Measurements from ENCODE around the gene CD320. TPM values are rescaled to one million over a fixed set of nuclear protein-coding genes. Genes with fewer than 3 reads are reported as not detected.
"Not testable (repeated sequence)": the region's sequence is repeated elsewhere in the genome, so short reads cannot be mapped to it uniquely, and the experiment has no call there.

CD320 gene
- total RNA-seq = 10 to 100 TPM; 37.7 to 40.4 TPM

DNA sequence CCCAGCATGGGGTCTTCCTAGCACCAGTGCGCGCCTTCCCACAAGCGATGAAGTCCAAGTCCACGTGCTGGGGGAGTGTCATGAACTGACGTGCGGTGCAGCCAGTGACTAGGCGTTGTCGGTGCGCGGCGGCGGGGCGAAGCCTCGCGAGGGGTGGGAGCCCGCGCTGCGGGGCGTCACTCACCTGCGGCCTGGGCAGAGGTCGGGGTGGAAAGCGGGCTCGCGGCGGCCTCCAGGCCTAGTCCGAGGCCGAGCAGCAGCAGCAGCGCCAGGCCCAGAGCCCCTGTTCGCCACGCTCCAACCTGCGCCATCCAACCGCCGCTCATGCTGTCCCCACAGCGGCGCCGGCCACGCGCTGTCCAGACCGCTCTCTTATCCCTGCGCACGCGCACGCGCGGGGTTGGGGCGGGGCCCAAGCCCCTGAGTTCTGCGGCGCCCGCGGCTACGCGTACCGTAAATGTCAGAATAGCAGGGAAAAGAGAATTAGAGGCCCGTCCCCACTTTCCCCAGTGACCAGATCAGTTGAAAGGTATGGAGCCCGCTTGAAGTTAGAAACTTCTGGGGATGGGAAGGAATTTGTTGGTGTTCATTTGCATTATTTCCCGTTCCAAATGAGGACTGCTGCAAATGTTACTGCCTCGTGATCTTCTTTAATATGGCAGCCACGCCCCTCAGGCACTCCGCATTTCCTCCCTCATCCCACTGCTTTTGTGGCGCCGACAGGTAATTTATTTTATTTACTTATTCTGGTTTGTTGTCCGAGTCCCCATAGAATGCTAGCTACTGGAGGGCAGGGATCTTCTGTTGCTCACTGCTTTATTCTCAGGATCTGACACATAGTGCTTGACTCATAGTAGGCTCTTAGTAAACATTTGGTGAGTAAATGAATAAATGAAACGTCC, at the start of gene CD320:
TSS of gene CD320 (minus strand) at position 394 of the 902 bp plus-strand sequence. CDS start at position 326, 68 bp downstream.
- peaks cover 39% of the 10 kb centered on the region for H3K4me1 Mint-ChIP-seq

DNA sequence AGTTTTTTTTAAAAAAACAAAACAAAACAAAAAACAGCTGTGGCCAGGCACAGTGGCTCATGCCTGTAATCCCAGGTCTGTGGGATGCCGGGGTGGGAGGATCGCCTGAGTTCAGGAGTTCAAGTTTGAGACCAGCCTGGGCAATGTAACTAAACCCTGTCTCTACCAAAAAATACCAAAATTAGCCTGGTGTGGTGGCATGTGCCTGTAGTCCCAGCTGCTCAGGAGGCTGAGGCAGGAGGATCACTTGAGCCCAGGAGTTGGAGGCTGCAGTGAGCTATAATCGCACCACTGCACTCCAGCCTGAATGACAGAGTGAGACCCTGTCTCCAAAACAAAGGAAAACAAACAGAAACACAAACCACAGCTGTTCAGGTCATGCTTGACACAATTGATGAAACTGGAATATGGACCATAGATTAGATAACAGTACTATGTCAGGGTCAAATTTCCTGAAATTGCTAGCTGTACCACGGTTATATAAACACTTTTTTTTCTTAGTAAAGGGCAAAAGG, 48.9 kb upstream of the CD320 start:
- Mint-ChIP-seq H3K4me3 (no peak overlapping the region), H3K27me3 (peaks cover 9% of the 10 kb centered on the region)
- CTCF ChIA-PET = interaction anchor here (0.7 kb wide), 1 partner anchor 33 kb away, joined by 3 read pairs; the partner anchor contains the start of gene RAB11B

More for the DNA sequence above, at the start of gene CD320:
- ChIA-PET CTCF (interaction anchor here (1.6 kb wide), 1 partner anchor 105 kb away, joined by 3 read pairs; the partner anchor contains the start of gene MARCHF2), POLR2A (interaction anchor here (0.9 to 3.2 kb wide), 3 partner anchors 11 to 39 kb away, joined by 3 to 25 read pairs (median 4); partner anchors contain the start of genes NDUFA7 and RPS28)
- Mint-ChIP-seq H3K36me3 (ENCODE audit: low read depth) (peaks cover 27% of the 10 kb centered on the region), H3K9me3 (no peaks in the 10 kb centered on the region), H3K27me3 (no peaks in the 10 kb centered on the region), H3K27ac (peak within 1 kb of the TSS; percentile 76), H3K4me3 (peak within 1 kb of the TSS; percentile 90)
- DNase-seq = peak; percentile 88

DNA sequence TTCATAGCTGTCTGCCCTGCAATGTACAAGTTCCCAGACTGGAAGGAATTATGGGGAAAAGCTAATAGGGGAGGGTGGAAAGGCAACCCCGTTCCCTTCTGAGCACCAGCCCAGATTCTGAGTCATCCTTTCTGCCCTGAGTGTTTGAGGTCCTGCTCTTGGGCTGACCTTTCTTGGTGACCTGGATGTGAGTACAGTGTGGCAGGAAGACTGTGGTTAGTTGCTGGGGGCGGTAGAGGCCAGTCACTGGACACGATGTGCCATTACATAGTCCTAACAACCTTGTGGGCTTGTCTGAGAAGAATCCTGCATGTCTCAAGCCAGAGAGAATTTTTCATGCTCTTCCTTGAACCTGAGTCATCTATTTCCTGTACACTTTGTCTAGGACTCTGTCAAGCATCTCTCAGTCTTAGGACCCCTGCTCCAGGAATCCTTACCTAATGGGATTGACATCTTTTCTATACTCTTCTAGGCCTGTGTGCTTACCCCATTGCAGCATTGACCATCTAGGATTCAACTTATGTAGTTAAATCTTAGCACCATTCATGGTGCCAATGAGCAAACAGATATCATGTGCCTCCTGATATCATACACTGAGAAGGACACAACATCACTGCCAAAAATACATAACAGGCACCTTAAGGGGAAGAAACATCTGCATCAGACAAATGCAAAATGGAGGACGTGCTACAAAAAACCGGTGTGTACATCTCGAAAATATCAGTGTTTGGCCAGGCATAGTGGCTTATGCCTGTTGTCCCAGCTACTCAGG, 47.7 kb upstream of the CD320 start:
- H3K27ac Mint-ChIP-seq = no peak overlapping the region
- DNase-seq = no peak
- peaks cover 14% of the 10 kb centered on the region for H3K27me3 Mint-ChIP-seq
- no peaks in the 10 kb centered on the region for H3K9me3 Mint-ChIP-seq
- no peak overlapping the region for H3K4me3 Mint-ChIP-seq
- peaks cover 13% of the 10 kb centered on the region for H3K4me1 Mint-ChIP-seq
- POLR2A ChIA-PET = interaction anchor here (1.0 kb wide), 1 partner anchor 158 kb away, joined by 3 read pairs; the partner anchor contains the start of gene ZNF414
- CTCF ChIA-PET = interaction anchor here (0.7 to 4.2 kb wide), 9 partner anchors 12 to 411 kb away, joined by 3 to 28 read pairs (median 10); partner anchors contain the start of genes KANK3, MARCHF2, MYO1F and RAB11B
- H3K36me3 Mint-ChIP-seq (ENCODE audit: low read depth) = no peaks in the 10 kb centered on the region

More for the DNA sequence above, 48.9 kb upstream of the CD320 start:
- peaks cover 17% of the 10 kb centered on the region for H3K4me1 Mint-ChIP-seq
- H3K36me3 Mint-ChIP-seq (ENCODE audit: low read depth) = no peaks in the 10 kb centered on the region
- no peak for DNase-seq
- no peaks in the 10 kb centered on the region for H3K9me3 Mint-ChIP-seq
- POLR2A ChIA-PET = no interaction called here
- no peak overlapping the region for H3K27ac Mint-ChIP-seq

DNA sequence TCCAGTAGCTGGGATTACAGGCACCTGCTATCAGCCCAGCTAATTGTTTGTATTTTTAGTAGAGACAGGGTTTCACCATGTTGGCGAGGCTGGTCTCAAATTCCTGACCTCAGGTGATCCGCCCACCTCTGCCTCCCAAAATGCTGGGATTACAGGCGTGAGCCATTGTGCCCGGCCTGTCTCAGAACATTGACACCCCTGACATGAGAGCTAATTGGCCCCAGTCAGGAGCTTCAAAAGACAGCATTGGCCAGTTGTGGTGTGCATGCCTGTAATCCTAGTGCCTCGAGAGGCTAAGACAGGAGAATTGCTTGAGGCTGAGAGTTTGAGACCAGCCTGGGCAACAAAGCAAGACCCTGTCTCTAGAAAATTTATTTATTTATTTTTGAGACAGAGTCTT, 44.7 kb upstream of the CD320 start:
- H3K36me3 Mint-ChIP-seq (ENCODE audit: low read depth); H3K9me3 Mint-ChIP-seq; H3K4me3 Mint-ChIP-seq; H3K27ac Mint-ChIP-seq; DNase-seq: not testable (repeated sequence)
- Mint-ChIP-seq H3K4me1 (peaks cover 14% of the 10 kb centered on the region), H3K27me3 (peaks cover 20% of the 10 kb centered on the region)
- CTCF ChIA-PET = interaction anchor here (0.6 to 4.2 kb wide), 19 partner anchors 9 to 235 kb away, joined by 3 to 28 read pairs (median 6); partner anchors contain the start of genes ANGPTL4, KANK3, MARCHF2 and MYO1F
- POLR2A ChIA-PET = interaction anchor here (1.0 to 2.9 kb wide), 3 partner anchors 10 to 32 kb away, joined by 3 to 12 read pairs (median 3); partner anchors contain the start of gene KANK3

DNA sequence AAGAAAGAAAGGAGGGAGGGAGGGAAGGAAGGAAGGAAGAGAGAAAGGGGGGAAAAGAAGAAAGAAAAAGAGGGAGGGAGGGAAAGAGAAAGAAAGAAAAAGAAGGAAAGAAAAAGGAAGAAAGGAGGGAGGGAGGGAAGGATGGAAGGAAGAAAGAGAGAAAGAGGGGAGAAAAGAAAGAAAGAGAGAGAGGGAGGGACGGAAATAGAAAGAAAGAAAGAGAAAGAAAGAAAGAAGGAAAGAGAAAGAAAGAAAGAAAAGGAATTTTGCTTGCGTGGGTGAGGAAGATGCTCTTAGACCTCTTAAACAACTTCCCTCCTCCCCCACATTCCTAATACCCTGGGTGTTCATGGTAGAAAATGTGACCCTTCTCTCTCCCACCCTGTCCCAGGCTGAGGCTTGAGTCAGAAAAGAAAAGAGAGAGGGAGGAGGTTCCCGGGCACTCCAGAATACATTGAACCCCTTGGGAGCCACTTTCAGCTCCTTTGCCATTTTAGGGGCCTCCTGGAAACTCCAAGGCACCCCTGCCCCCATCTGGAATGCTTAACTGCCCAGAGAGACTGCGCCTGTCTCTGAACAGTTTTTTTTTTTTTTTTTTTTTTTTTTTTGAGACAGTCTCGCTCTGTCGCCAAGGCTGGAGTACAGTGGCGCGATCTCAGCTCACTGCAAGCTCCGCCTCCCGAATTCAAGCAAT, 44.1 kb upstream of the CD320 start:
- Mint-ChIP-seq H3K4me1 (peaks cover 14% of the 10 kb centered on the region), H3K27me3 (peaks cover 22% of the 10 kb centered on the region), H3K36me3 (ENCODE audit: low read depth) (no peaks in the 10 kb centered on the region), H3K4me3 (no peak overlapping the region), H3K27ac (no peak overlapping the region), H3K9me3 (no peaks in the 10 kb centered on the region)
- no peak for DNase-seq
- CTCF ChIA-PET = interaction anchor here (0.6 to 4.2 kb wide), 13 partner anchors 8 to 235 kb away, joined by 3 to 28 read pairs (median 14); partner anchors contain the start of genes ANGPTL4, KANK3, MARCHF2 and MYO1F
- POLR2A ChIA-PET = interaction anchor here (1.0 to 2.9 kb wide), 3 partner anchors 9 to 32 kb away, joined by 3 to 12 read pairs (median 3); partner anchors contain the start of gene KANK3

DNA sequence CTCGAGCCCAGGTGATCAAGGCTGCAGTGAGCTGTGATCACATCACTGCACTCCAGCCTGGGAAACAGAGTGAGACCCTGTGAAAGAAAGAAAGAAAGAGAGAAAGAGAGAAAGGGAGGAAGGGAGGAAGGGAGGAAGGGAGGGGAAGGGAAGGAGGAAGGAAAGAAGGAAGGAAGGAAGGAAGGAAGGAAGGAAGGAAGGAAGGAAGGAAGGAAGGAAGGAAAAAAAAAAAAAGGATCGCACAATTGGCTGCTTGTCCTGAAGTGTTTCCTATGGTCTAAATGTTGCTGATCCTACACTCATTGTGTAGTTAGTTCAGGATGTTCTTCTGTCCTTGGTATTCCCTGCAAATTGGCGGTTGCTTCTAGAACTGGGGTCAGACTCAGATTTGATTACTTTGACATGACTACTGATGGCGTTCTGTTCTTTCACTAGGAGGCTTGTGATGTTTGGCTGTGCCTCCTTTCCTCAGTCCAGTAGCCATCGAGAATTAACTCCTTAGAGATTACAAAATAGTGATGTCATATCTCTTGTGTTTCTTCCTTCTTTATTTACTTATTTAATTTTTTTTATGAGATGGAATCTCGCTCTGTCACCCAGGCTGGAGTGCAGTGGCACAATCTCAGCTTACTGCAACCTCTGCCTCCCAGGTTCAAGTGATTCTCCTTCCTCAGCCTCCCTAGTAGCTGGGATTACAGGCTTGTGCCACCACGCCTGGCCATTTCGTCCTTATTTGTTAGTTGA, 41.6 kb upstream of the CD320 start:
- POLR2A ChIA-PET; H3K36me3 Mint-ChIP-seq (ENCODE audit: low read depth); CTCF ChIA-PET; H3K4me3 Mint-ChIP-seq; DNase-seq; H3K4me1 Mint-ChIP-seq; H3K9me3 Mint-ChIP-seq; H3K27ac Mint-ChIP-seq: not testable (repeated sequence)
- H3K27me3 Mint-ChIP-seq = peaks cover 24% of the 10 kb centered on the region

DNA sequence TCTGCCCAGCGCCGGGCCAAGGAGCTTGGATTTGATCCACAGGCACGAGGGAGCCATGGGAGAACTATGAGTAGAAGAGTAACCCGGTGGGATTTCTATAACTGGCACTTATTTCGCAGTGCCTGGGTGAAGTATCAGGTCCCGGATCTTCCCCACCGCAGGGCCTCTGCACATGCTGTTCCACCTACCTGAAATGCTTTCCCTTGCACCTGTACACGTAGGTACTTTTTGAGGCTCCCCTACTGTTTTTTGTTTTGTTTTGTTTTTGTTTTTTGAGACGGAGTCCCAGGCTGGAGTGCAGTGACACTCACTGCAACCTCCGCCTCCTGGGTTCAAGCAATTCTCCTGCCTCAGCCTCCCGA, 35.3 kb upstream of the CD320 start:
- Mint-ChIP-seq H3K4me1 (peaks cover 21% of the 10 kb centered on the region), H3K9me3 (no peaks in the 10 kb centered on the region), H3K4me3 (peak overlapping the region; percentile 82), H3K36me3 (ENCODE audit: low read depth) (no peaks in the 10 kb centered on the region), H3K27ac (no peak overlapping the region), H3K27me3 (peaks cover 13% of the 10 kb centered on the region)
- no peak for DNase-seq
- ChIA-PET POLR2A (interaction anchor here (1.0 to 2.8 kb wide), 5 partner anchors 9 to 22 kb away, joined by 3 to 12 read pairs (median 5); partner anchors contain the start of genes NDUFA7 and RPS28), CTCF (interaction anchor here (0.5 to 3.6 kb wide), 3 partner anchors 10 to 70 kb away, joined by 3 to 28 read pairs (median 4); partner anchors contain the start of gene MARCHF2)

DNA sequence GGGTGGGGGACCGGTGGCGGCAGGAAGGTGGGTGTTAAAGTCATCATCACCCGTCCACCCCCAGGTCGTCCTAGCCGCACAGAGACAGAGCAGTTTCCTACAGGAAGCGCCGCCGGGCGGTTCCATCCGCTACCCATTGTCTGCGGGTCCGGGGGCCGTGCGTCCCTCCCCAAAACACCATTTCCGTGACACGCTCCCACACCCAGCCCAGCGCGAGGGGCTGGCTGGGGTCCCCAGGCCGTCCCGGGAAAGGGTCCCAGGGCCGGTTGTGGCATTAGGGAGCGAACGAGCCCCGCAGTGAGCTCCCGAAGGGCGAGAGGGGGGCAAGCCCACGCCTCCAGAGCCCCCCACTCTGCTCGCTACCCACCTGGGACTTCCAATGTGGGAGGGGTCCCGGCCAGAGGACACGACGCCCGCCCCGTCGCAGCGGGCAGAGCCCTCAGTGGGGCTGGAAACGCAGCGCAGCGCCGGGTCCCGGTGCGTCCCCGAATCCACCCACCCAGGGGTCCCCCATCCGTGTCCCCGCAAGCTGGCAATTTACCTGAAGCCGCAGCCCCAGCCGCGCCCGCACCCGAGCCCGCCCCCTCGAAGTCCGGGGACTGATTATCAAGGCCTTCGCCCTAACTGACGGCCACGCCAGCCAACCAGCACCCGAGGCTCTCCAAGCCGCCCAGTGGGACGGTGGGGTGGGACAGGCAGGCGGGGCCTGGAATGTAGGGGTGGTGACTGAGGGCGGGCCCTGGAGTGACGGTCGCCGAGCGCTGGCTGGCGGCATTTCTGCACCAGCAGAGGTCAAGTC, 34.7 kb upstream of the CD320 start, which contains the start of gene KANK3:
TSS of gene KANK3 (minus strand) at position 579 of the 799 bp plus-strand sequence. CDS start 5,434 bp downstream, outside the sequence.
- peaks cover 16% of the 10 kb centered on the region for H3K27me3 Mint-ChIP-seq
- H3K36me3 Mint-ChIP-seq (ENCODE audit: low read depth) = no peaks in the 10 kb centered on the region
- peak within 1 kb of the TSS; percentile 64 for H3K27ac Mint-ChIP-seq
- CTCF ChIA-PET = interaction anchor here (3.6 kb wide), 1 partner anchor 11 kb away, joined by 28 read pairs; no protein-coding TSS in a partner anchor
- peaks cover 21% of the 10 kb centered on the region for H3K4me1 Mint-ChIP-seq
- peak; percentile 95 for DNase-seq
- peak within 1 kb of the TSS; percentile 82 for H3K4me3 Mint-ChIP-seq
- POLR2A ChIA-PET = interaction anchor here (0.5 to 2.8 kb wide), 7 partner anchors 8 to 119 kb away, joined by 3 to 12 read pairs (median 4); partner anchors contain the start of genes NDUFA7 and RPS28
- H3K9me3 Mint-ChIP-seq = no peaks in the 10 kb centered on the region

DNA sequence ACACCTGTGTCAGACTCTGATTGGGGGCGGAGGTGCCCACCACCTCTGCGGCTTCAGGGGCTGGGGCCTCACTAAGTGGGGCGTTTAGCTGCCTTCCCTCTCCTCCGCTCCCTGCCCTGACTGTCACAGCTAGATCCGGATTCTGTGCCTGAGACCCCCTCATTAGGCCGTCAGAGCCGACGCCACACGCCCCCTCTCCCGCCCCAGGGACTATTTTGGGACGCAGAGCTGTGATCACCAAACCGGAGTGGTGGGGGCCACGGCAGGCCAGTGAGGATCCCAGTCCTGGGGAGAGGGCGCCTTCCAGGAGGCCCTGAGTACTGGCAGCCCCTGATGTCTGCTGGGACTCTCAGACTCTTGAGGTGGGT, 34.1 kb upstream of the CD320 start:
- H3K27ac Mint-ChIP-seq = no peak overlapping the region
- no peak for DNase-seq
- no peaks in the 10 kb centered on the region for H3K9me3 Mint-ChIP-seq
- peaks cover 19% of the 10 kb centered on the region for H3K27me3 Mint-ChIP-seq
- peaks cover 21% of the 10 kb centered on the region for H3K4me1 Mint-ChIP-seq
- H3K4me3 Mint-ChIP-seq = peak overlapping the region; percentile 60
- H3K36me3 Mint-ChIP-seq (ENCODE audit: low read depth) = no peaks in the 10 kb centered on the region
- ChIA-PET POLR2A (interaction anchor here (0.5 to 2.8 kb wide), 5 partner anchors 11 to 120 kb away, joined by 3 to 12 read pairs (median 4); partner anchors contain the start of genes NDUFA7 and RPS28), CTCF (interaction anchor here (3.6 kb wide), 1 partner anchor 12 kb away, joined by 28 read pairs; no protein-coding TSS in a partner anchor)

DNA sequence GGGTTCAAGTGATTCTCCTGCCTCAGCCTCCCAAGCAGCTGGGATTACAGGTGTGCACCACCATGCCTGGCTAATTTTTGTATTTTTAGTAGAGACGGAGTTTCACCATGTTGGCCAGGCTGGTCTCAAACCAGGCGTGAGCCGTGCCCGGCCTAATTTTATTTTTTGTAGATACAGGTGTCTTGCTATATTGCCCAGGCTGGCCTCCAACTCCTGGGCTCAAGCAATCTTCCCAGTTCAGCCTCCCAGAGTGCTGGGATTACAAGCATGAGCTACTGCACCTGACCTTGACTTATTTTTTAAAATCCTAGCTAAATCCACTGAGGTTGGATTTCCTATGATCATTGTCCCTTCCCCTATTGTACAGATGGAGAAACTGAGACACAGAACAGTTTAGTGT, 33.3 kb upstream of the CD320 start:
- Mint-ChIP-seq H3K27me3 (peaks cover 21% of the 10 kb centered on the region), H3K4me3 (peak overlapping the region; percentile 2), H3K4me1 (peaks cover 23% of the 10 kb centered on the region)
- DNase-seq; H3K27ac Mint-ChIP-seq; H3K36me3 Mint-ChIP-seq (ENCODE audit: low read depth); H3K9me3 Mint-ChIP-seq: not testable (repeated sequence)
- ChIA-PET CTCF (interaction anchor here (1.4 to 3.0 kb wide), 2 partner anchors 12 to 71 kb away, joined by 3 to 17 read pairs; partner anchors contain the start of gene MARCHF2), POLR2A (interaction anchor here (0.8 to 2.8 kb wide), 2 partner anchors 11 to 12 kb away, joined by 3 to 12 read pairs; no protein-coding TSS in a partner anchor)

All from activated CD4-positive, alpha-beta memory T cell treated with anti-CD3 and anti-CD28 coated beads, Interleukin-2, amount 10 ng/mL, durations not matched to agents 7 days and 5 days (primary cell).